Midbrain (tissue), 1 donor: ENCODE measurements around the gene FAF1.
"Not testable (repeated sequence)": the region's sequence is repeated elsewhere in the genome, so short reads cannot be mapped to it uniquely, and the experiment has no call there.

Experiments
- DNase-seq: peaks from one replicate; lab custom pipeline; 2025; lab: John Stamatoyannopoulos, UW

Gene FAF1

GRCh38 chr1:50847303-50847702 is 112.8 kb downstream of the FAF1 start:
- no peak for DNase-seq

DNA sequence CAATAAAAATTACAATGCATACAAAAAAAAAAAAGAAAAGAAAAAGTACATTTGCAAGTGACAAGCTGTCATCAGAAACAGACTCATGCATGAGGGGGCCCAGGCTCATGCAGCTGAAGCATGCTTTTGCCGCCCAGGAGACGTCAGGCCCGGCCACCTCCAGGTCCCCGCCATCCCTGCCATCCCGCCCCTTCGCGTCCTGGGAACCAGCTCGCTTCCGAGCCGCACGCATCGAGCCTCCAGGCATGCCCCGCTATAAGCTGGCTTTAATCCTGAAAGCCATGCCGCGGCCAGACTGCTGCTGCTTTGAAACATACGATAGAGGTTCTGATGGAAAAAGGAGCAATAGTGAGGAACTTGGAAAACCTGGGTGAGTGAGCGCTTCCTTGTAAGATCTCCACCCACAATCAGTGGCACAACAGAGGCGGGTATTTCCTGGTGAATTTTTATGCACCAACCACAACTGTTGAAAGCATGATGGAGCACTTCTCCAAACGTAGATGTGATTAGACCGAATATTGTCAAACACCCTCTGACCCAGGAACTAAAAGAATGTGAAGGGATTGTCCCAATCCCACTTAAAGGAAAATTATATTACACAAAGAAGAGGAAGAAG is 113.7 kb downstream of the FAF1 start:
- DNase-seq: no peak

GRCh38 chr1:50841791-50842387 is 118.2 kb downstream of the FAF1 start:
- no peak for DNase-seq

DNA sequence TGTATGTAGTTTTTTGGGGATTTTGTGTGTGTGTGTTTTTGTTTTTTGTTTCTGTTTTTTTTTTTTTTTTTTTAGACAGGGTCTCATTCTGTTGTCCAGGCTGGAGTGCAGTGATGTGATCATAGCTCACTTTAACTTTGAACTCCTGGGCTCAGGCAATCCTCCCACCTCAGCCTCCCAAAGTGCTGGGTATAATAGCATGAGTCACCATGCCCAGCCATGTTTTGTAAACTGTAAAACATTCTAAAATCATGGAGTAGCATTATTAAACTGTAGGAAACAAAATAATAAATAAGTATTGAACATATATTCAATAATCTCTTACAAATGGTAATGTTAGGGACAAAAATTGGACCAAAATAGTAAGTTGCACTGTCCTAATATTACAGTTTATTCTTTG is 124.0 kb downstream of the FAF1 start:
- no peak for DNase-seq

DNA sequence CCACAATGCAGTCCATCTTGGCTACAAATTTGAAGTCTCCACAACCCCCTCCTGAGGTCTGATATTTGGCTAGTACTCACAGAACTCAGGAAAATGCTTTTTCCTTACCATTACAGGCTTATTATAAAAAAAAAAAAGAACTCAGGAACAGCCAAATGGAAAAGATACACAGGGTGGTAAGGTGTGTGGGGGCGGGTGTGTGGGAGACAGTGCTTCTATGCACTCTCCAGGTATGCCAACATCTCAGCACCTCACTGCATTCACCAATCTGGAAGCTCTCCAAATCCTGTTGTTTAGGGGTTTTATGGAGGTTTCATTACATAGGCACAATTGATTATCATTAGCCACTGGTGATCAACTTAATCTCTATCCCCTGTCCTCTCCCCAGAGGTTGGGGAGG is 126.9 kb downstream of the FAF1 start:
- no peak for DNase-seq

- DNase-seq: no peak
Observed at GRCh38 chr1:50832167-50832566, 127.9 kb downstream of the FAF1 start.

DNA sequence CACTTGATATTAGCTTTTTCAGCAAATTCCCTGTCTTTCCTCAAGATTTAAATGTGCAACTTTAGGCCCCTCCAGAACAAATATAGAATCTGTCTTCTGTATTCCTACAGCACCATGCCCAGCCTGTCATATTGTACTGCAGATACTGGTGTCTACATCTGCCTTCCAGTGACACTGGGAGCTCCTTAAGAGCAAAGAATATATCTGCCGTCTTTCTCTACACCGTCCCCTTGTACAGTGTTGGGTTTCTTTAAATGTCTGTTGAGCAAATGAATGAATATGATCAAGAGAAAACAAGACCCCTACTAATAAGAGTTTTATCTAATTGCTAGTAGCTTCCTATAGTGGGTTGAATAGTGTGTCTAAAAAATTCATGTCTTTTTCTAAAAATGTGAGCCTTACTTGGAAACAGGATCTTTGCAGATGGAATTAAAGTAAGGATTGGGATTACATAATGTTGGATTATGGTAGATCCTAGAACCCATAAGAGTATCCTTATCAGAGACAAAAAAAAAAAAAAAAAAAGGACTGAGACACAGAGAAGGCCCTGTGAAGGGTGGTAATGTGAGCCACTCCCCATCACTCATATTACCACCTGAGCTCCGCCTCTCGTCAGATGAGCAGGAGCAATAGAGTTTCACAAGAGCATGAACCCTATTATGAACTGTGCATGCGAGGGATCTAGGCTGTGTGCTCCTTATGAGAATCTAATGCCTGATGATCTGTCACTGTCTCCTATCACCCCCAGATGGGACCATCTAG is 128.6 kb downstream of the FAF1 start:
- DNase-seq: no peak

DNA sequence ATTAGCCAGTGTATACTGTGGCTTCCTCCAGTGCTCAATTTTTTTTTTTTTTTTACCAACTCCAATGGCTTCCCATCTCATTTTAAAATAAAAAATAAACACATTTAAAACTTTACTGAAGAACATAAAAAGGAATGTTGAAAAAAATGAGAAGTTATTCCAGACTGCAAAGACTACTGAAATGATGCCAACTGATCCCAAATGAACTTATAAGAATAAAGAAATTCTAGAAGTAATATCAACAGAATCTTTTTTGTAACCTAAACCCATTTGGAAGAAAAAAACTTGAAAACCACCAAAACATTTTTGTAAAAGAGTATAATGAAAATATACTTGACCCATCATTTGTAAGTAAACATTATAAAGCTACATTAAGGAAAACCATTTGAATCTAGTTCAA is 129.4 kb downstream of the FAF1 start:
- DNase-seq: no peak

GRCh38 chr1:50829014-50829958 is 130.8 kb downstream of the FAF1 start:
- DNase-seq: no peak

DNA sequence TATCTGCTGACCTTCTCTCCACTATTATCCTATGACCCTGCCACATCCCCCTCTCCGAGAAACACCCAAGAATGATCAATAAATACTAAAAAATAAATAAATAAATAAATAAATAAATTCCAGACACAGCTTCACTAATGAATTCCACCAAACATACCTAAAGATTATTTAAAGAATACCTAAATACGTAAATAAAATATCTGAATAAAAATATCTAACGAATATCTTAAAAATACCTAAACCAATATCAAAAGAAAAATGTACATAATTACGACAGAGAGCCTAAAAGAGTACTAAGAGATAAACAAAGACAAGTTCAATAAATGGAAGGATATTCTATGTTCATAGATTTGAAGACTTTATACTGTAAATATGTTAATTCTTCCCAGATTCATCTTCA is 132.5 kb downstream of the FAF1 start:
- no peak for DNase-seq

- not testable (repeated sequence) for DNase-seq
Observed at GRCh38 chr1:50826792-50827191, 133.3 kb downstream of the FAF1 start.

DNA sequence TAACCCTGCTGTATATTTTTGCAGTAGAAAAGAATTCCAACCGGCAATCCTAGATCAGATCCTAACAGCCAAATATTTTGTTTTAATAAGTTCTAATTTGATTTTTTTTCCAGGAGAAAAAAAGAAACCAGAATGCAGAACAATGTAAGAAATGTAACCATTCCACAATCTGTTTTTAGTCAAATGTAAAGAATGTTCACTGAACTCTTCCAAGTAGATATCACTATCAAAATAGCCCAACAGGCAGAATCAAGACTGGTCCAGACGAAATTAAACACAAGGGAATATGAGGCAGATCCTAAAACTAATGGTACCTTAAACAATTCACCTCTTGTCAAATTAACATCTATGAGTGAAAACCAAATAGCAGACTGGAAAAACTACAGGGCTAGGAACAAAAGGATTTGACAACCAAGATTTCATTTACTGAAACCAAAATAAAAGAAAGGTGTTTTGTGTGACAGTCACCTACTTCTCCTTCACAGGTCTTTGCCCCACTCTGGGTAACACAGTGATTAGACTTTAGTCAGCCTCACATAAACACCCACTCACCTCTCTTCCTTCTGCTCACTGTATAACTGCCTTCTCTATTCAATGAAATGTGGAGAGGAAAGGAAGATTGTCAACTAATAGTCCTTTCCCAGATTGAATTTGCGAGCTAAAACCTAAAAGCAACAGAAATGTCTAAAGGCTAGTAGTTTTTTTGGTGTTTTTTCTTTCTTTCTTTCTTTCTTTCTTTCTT is 137.9 kb downstream of the FAF1 start:
- DNase-seq: no peak

DNA sequence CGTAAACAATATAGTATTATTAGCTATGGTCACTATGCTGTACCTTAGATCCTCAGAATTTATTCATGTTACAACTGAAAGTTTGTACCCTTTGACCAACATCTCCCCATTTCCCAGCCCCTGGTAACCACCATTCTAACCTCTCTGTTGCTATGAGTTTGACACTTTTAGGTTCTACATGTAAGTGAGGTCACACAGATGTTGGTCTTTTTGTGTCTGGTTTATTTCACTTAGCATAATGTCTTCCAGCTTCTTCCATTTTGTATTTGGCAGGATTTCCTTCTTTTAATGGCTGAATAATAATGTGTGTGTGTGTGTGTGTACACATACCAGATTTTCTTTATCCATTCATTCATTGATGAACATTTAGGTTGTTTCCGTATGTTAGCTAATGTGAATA is 139.5 kb downstream of the FAF1 start:
- DNase-seq: no peak

DNA sequence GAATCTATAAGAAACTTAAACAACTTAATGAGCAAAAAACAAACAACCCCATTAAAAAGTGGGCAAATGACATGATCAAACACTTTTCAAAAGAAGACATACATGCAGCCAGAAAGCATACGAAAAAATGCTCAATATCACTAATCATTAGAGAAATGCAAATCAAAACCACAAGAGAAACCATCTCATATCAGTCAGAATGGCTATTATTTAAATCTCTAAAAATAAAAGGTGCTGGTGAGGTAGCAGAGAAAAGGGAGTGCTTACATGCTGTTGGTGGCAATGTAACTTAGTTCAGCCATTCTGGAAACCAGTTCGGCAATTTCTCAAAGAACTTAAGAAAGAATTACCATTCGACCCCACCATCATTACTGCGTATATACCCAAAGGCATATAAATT is 147.7 kb downstream of the FAF1 start:
- DNase-seq: no peak

- DNase-seq: no peak
Observed at GRCh38 chr1:50808296-50808695, 151.8 kb downstream of the FAF1 start.

DNA sequence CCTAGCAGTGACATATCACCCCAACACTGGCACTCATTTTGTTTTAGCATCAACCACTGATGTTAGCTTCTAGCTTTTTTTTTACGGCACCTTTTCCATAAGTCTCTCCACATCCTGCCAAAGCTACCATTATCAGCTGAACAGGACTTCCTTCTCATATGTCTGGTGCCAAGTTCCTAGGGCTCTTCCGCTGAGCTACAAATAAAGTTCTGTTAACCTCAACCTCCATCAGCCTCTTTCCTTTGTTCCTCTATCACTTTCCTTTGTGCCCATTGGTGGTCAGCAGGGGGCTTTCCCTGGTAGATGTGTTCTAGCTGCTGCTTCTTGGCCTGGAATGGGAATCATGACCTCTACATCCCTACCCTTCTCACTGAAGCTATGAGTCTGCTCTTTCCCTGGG is 163.8 kb downstream of the FAF1 start:
- DNase-seq: no peak

- no peak for DNase-seq
Observed at GRCh38 chr1:50793521-50793920, 166.5 kb downstream of the FAF1 start.

GRCh38 chr1:50787266-50787665 is 172.8 kb downstream of the FAF1 start:
- no peak for DNase-seq

- DNase-seq: no peak
Observed at GRCh38 chr1:50783286-50783685, 176.8 kb downstream of the FAF1 start.

GRCh38 chr1:50780797-50781196 is 179.3 kb downstream of the FAF1 start:
- DNase-seq: no peak

DNA sequence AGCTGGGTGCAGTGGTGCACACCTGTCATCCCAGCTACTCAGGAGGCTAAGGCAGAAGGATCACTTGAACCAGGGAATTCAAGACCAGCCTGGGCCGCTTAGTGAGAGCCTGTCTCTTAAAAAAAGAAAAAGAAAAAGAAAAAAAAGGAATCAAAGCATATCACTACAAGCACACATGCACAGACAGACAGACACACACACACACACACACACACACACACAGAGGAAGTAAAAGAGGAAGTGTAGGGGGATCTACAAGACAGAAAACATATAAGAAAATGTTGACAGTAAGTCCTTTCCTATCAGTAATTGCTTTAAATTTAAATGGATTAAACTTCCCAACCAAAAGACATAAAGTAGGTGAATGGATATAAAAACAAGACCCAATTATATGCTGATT is 180.3 kb downstream of the FAF1 start:
- DNase-seq: no peak

DNA sequence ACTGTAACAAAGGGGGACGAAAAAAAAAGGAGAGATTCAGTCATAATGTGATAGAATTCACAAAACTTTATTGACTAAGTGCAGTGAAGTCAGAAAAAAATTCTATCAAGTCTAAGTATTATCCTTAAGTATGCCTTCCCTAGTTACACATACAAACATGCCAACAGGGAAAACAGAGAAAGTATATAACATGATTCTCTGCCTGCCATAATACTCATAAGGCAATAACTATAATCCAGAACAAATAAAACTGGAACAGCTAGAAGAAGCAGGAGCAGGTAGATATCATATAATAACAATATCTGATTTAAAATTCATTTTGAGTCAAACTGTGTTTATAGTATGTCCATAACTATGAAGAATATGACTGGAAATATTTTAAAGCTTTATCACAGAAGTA is 184.3 kb downstream of the FAF1 start:
- no peak for DNase-seq
